GM13977 (cell line): ENCODE results near the gene SULT1A1.
"Not testable (repeated sequence)": the region's sequence is repeated elsewhere in the genome, so short reads cannot be mapped to it uniquely, and the experiment has no call there.

Experiments used
- DNase-seq: peaks from one replicate; pipeline ENCODE4 v3.0.0; 2012; ENCODE audit warnings: low spot score
- in situ Hi-C: fragments of 300-500 bp; cut with MboI; formaldehyde crosslinking; loops from one replicate; pipeline ENCODE4 v1.12.0; 2022; ENCODE audit warnings: low sequenced_read_pairs, low pct_unique_long_range_greater_than_20kb, mixed read lengths, inconsistent platforms; ENCODE audit not compliant: unreplicated experiment
- TF ChIP-seq, protein P1 (sequence below): IDR thresholded peaks from 2 replicates; pipeline ENCODE4 v1.5.1; 2012; ENCODE audit warnings: mild to moderate bottlenecking, control low read depth; ENCODE audit not compliant: insufficient read depth; ENCODE audit errors: extremely low read depth, missing control alignments

SULT1A1 gene

GRCh38 chr16:28617874-28618273, 8.0 kb upstream of the SULT1A1 start:
- TF ChIP-seq, protein P1, sequence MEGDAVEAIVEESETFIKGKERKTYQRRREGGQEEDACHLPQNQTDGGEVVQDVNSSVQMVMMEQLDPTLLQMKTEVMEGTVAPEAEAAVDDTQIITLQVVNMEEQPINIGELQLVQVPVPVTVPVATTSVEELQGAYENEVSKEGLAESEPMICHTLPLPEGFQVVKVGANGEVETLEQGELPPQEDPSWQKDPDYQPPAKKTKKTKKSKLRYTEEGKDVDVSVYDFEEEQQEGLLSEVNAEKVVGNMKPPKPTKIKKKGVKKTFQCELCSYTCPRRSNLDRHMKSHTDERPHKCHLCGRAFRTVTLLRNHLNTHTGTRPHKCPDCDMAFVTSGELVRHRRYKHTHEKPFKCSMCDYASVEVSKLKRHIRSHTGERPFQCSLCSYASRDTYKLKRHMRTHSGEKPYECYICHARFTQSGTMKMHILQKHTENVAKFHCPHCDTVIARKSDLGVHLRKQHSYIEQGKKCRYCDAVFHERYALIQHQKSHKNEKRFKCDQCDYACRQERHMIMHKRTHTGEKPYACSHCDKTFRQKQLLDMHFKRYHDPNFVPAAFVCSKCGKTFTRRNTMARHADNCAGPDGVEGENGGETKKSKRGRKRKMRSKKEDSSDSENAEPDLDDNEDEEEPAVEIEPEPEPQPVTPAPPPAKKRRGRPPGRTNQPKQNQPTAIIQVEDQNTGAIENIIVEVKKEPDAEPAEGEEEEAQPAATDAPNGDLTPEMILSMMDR = no peak
- DNase-seq = no peak
- in situ Hi-C loops = no loop called here

DNA sequence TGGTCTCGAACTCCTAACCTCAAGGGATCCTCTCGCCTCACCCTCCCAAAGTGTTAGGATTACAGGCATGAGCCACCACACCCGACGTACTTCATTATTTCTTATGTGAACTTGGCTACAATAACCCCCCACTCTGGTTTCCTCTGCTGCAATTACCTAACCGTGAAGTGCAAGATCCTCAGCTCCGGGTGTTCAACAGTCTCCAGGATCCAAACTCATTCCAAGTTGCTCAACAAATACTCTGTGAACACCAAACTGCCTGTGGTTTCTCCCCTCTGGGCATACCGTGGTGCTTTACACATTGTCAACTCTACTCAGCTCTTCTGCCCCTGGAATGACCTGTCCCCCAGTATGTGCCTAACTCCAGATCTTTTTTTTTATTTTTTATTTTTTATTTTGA, 6.8 kb upstream of the SULT1A1 start:
- TF ChIP-seq, protein P1 = no peak
- in situ Hi-C loops = no loop called here
- DNase-seq = no peak

DNA sequence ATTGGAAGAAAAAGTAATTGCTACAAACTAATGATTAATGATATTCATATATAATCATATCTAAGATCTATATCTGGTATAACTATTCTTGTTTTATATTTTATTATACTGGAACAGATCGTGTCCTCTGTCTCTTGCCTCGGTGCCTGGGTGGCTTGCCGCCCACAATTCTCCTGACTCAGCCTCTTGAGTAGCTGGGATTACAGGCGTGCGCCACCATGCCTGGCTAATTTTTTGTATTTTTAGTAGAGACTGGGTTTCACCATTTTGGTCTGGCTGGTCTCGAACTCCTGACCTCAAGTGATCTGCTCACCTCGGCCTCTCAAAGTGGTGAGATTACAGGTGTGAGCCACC, 6.4 kb upstream of the SULT1A1 start:
- DNase-seq, in situ Hi-C loops: not testable (repeated sequence)

DNA sequence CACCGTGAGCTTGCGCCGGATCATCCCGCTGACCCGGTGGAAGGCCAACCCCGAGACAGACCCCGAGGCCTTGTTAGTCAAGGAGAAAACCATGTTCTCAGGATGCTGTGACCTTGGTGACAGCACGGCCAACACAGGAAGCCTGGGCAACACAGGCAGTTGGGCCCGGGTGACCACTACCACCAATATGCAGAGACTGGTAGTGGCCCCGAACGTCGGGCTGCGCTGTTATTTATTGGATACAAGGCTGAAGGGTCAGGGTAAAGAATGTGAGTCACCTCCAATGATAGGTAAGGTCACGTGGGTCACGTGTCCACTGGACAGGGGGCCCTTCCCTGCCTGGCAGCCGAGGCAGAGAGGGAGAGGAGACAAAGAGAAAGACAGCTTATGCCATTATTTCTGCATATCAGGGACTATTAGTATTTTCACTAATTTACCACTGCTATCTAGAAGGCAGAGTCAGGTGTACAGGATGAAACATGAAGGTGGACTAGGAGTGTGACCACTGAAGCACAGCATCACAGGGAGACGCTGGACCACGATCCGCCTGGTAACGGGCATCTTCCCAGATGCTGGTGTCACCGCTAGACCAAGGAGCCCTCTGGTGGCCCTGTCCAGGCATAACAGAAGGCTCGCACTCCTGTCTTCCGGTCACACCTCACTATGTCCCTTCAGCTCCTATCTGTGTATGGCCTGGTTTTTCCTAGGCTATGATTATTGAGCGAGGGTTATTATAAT, 5.8 kb upstream of the SULT1A1 start:
- in situ Hi-C loops, DNase-seq: not testable (repeated sequence)
- TF ChIP-seq, protein P1 = peak; percentile 67

DNA sequence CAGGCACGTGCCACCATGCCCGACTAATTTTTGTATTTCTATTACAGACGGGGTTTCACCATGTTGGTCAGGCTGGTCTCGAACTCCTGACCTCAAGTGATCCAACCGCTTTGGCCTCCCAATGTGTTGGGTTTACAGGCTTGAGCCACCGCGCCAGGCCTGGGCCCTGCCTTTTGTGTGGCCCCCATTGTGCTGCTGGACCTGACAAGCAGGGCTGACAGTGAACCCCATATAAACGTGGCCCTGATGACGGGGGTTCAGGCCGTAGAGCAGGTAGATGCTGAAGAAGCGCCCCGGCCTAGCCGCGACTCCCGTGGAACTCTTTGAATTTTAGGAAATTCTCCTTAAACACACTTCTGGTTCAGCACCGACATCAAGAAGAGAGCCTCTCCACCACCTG, 4.7 kb upstream of the SULT1A1 start:
- in situ Hi-C loops, DNase-seq: not testable (repeated sequence)

DNA sequence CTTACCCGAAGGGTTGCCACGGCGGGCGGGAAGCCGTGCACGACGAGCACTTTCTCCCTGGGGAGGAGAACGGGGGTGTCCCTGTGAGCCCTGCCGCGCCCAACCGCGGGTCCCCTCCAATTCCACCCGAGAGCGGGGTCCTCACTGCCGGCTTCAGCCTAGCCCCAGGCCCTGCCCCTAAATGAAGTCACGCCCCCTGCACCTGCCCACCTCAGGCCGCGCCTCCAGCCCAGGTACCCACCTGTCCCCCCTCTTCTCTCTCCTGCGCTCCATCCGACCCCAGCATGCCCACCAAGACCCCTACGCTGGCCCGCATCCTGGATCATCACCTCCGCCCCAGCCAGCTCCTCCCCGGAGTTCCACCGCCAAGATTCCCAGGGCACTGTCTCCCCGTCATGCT, 4.1 kb upstream of the SULT1A1 start:
- not testable (repeated sequence) for DNase-seq

DNA sequence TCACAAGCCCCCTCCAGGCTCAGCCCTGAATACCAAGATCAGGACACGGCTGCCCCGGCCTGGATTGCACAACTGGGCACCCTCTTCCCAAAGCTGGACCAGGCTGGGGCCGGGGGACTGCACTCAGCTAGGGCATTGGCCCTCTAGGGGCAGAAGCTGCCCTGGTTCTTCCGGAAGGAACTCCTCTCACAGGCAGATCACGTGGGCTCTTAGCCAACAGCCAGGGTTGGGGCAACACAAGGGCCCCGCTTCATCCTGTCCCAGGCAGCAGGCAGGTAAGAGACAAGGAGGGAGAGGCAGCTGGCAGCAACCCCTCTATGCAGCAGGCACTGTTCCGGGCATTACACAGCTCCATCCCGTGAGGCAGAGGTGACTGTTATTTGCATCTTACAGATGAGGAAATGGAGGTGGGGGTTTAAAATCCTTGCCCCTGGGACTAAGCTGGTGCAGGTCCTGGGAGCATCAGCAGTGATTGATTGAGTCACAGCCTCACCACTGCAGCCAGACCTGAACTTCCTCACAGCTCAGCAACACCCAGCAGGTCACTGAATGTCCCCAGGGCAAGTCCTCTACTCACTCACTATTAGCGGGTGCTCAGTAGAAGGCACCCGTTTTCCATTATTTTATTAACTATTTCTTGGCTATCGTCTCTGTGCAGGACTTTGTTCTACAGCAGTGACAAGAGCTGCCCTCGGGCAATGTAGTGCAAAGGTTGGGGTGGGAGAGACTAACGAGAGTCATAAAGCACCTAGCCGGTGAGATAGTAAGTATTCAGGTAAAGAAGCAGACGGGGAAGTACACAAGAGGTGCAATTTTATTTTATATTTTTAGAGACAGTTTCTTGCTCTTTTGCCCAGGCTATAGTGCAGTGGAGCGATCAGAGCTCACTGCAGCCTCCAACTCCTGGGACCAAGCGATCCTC, 2.8 kb upstream of the SULT1A1 start:
- in situ Hi-C loops, DNase-seq: not testable (repeated sequence)

More for the DNA sequence above, 4.1 kb upstream of the SULT1A1 start:
- in situ Hi-C loops = not testable (repeated sequence)

DNA sequence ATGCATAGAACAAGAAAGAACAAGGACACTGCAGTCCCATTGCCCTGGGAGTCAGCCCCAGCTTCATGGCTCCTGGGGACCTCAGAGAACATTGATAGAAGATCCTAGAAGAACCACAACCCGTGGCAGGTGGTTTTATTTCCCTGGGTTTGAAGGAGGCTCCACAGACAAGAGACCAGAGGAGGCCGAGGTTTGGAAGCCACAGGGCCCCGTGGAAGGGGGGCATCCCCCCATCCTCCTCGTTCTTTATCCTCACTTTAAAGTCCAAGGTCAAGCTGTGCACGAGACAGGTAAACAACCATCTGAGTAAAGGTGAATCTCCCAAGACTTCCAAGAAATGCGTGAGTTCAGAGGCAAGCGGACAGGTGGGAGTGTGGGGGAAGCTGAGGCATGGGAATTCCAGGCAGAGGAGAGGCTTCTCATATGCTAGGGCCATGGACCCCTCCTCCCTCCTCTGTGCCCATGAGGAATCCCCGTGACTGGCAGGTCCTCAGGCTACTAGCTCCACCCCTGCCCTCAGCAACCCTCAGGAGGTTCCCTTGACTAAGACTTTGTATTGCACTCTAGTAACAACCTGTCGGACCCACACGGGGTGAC, 849 bp upstream of the SULT1A1 start:
- TF ChIP-seq, protein P1 = no peak
- DNase-seq = no peak
- in situ Hi-C loops = no loop called here

DNA sequence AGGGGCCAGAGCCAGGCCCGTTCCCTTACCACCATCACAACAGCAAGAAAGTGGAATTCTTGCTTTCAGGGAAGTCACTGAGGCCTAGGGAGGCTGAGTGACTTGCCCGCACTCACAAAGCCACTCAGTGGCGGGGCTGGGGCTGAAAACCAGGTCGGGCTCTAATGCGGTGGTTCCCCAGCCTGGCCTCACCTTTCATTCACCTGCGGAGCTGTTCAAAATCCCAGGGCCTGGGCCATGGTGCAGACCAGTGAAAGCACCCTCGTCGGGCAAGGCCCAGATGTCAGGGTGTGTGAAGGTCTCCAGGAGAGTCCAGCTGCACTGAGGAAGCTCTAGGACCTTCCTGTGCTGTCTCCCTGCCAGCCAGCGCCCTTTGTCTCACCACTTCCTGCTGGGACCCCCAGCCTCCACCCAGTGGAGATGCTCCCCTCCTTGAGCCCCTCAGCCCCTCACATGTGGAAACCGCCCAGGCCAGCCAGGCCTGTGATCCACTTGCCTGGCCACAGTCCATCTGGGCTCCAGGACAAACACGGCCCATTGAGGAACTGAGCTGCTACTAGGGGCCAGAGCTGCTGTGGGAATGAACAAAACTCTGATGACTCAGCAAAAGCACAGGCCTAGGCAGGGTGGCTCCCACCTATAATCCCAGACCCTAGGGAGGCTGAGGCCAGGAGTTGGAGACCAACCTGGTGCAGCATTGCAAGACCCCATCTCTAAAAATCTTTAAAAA, 812 bp downstream of the SULT1A1 start:
- in situ Hi-C loops, DNase-seq: not testable (repeated sequence)

- DNase-seq, in situ Hi-C loops: not testable (repeated sequence)
Measured at GRCh38 chr16:28608496-28608808, 1.4 kb downstream of the SULT1A1 start.

DNA sequence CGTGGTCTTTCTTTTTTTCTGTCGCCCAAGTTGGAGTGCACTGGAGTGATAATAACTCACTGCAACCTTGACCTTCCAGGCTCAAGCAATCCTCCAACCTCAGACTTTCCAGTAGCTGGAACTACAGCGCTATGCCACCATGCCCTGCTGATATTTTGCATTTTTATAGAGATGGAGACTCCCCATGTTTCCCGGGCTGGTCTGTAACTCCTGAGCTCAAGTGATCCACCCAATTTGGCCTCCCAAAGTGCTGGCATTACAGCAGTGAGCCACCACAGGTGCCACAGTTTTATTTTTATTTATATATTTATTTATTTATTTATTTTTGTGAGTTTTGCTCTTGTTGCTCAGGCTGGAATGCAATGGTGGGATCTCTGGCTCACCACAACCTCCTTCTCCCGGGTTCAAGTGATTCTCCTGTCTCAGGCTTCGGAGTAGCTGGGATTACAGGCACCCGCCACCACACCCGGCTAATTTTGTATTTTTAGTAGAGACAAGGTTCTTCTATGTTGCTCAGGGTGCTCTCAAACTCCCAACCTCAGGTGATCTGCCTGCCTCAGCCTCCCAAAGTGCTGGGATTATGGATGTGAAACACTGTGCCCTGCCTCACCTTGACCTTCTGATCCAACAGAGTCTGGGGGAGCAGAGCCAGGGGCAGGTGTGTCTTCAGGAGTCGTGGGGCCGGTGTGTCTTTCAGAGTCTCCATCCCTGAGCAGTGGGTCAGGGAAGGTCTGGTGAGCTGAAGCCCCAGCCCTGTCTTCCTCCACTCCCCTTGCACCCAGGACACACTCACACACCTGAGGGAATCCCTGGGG, 2.0 kb downstream of the SULT1A1 start:
- DNase-seq, in situ Hi-C loops: not testable (repeated sequence)
